ENCODE results near the gene C18orf54.

DNA sequence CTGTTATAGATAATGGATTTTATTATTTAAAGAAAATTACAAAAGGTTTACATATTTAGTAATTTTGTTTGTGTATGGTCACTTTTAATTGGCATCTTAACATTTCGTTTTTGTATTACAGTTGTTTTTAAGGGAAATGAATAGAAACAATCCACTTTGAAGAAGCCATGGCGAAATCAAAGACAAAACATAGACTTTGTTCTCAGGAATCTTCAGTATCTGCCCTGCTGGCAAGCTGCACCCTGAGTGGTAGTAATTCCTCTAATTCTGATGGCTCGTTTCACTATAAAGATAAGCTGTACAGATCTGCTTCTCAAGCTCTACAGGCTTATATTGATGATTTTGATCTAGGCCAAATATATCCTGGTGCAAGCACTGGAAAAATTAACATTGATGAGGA is 2.7 kb downstream of the C18orf54 start:
- TF ChIP-seq, protein P1, sequence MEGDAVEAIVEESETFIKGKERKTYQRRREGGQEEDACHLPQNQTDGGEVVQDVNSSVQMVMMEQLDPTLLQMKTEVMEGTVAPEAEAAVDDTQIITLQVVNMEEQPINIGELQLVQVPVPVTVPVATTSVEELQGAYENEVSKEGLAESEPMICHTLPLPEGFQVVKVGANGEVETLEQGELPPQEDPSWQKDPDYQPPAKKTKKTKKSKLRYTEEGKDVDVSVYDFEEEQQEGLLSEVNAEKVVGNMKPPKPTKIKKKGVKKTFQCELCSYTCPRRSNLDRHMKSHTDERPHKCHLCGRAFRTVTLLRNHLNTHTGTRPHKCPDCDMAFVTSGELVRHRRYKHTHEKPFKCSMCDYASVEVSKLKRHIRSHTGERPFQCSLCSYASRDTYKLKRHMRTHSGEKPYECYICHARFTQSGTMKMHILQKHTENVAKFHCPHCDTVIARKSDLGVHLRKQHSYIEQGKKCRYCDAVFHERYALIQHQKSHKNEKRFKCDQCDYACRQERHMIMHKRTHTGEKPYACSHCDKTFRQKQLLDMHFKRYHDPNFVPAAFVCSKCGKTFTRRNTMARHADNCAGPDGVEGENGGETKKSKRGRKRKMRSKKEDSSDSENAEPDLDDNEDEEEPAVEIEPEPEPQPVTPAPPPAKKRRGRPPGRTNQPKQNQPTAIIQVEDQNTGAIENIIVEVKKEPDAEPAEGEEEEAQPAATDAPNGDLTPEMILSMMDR (conservative IDR thresholded peaks at IDR 0.05), result no peak
- TF ChIP-seq ZFX (IDR thresholded peaks at IDR 0.05), result no peak

Data from C4-2B (cell line).